ENCODE data around the gene FAHD2A.

FAHD2A gene

DNA sequence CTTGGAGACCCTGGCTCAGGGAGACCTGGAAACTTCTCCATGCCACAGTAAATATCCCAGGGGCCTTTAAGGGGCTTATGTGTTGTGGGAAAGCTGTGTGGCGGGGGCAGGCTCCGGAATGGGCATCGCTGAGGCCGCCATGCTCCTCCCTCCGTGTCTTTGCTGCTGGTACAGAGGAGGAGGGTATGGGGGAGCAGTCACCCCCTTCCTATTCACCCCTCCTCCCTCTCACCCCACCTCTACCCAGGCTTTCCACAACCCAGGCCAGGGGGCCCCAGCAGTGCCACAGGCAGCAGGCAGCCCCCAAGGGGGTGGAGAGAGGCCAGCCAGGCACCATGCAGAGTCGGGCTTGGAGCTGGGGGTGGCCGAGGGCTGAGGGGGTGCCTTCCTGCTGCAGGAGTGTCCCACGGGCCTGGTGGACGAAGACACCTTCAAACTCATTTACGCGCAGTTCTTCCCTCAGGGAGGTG, 28.0 kb upstream of the FAHD2A start:
- H3K9me3 ChIP-seq (ENCODE audit: insufficient read depth, low read length, severe bottlenecking): no peaks in the 10 kb centered on the region
- H3K36me3 ChIP-seq (ENCODE audit: insufficient read depth, low read length): no peaks in the 10 kb centered on the region
- no peak overlapping the region for H3K9ac ChIP-seq (ENCODE audit: low read depth, low read length)
- TF ChIP-seq, protein P1, sequence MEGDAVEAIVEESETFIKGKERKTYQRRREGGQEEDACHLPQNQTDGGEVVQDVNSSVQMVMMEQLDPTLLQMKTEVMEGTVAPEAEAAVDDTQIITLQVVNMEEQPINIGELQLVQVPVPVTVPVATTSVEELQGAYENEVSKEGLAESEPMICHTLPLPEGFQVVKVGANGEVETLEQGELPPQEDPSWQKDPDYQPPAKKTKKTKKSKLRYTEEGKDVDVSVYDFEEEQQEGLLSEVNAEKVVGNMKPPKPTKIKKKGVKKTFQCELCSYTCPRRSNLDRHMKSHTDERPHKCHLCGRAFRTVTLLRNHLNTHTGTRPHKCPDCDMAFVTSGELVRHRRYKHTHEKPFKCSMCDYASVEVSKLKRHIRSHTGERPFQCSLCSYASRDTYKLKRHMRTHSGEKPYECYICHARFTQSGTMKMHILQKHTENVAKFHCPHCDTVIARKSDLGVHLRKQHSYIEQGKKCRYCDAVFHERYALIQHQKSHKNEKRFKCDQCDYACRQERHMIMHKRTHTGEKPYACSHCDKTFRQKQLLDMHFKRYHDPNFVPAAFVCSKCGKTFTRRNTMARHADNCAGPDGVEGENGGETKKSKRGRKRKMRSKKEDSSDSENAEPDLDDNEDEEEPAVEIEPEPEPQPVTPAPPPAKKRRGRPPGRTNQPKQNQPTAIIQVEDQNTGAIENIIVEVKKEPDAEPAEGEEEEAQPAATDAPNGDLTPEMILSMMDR (IDR thresholded peaks at IDR 0.05; ENCODE audit: borderline replicate concordance, extremely low read depth, low read length, poor library complexity, severe bottlenecking): no peak
- TF ChIP-seq EZH2 (IDR thresholded peaks at IDR 0.05; ENCODE audit: borderline replicate concordance, low read depth, low read length, severe bottlenecking): no peak
- H3K79me2 ChIP-seq (ENCODE audit: insufficient read depth, low read length): no peaks in the 10 kb centered on the region
- H2AFZ ChIP-seq (ENCODE audit: low read depth, low read length): no peak overlapping the region
- H3K27ac ChIP-seq (ENCODE audit: low read length): no peak overlapping the region
- H3K4me3 ChIP-seq (ENCODE audit: low read depth in 1 of 2, low read length in 2 of 2): no peak overlapping the region
- no peaks in the 10 kb centered on the region for H4K20me1 ChIP-seq (ENCODE audit: insufficient read depth, low read length)
- ATAC-seq (ENCODE audit: insufficient read depth, low read depth) (no peak), DNase-seq (no peak)
- 0 out of 2 replicates have a peak, but pooled peaks cover 3% of the 10 kb centered on the region for H3K4me1 ChIP-seq (ENCODE audit: insufficient read depth, low read length)
- H3K27me3 ChIP-seq (ENCODE audit: insufficient read depth, low read length, poor library complexity): no peaks in the 10 kb centered on the region
- no peak overlapping the region for H3K4me2 ChIP-seq (ENCODE audit: insufficient read depth, low read length)

DNA sequence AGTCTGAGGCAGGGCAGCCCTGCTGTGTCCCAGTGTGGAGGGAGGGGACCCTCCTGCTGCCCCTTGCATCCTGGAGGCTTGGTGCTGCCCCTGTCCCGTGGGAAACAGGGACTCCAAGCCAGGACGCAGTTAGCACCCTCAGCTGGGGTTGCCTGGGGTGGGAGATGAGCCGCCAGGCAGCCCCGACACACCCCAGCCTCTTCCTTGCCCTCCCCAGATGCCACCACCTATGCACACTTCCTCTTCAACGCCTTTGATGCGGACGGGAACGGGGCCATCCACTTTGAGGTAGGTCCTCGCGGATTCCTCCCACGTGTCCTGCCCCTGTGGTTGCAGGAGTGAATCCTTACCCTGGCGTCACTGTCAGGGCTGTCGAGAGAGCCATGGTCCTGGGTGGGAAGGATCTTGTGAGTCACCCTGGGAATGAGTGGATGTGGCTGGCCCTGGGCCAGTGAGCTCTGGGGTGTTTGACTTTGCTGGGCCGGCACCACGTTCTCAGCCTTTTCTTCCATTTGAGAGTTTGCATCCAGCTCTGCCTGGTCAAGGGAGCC, 27.5 kb upstream of the FAHD2A start:
- H2AFZ ChIP-seq (ENCODE audit: low read depth, low read length): no peak overlapping the region; the same call in 1 of the 2 replicates
- H4K20me1 ChIP-seq (ENCODE audit: insufficient read depth, low read length): no peaks in the 10 kb centered on the region
- 0 out of 2 replicates have a peak, but pooled peaks cover 3% of the 10 kb centered on the region for H3K4me1 ChIP-seq (ENCODE audit: insufficient read depth, low read length)
- ATAC-seq (ENCODE audit: insufficient read depth, low read depth) (peak; percentile 83), DNase-seq (peak; percentile 51)
- H3K4me2 ChIP-seq (ENCODE audit: insufficient read depth, low read length): no peak overlapping the region
- H3K79me2 ChIP-seq (ENCODE audit: insufficient read depth, low read length): no peaks in the 10 kb centered on the region
- no peaks in the 10 kb centered on the region for H3K9me3 ChIP-seq (ENCODE audit: insufficient read depth, low read length, severe bottlenecking)
- no peaks in the 10 kb centered on the region for H3K36me3 ChIP-seq (ENCODE audit: insufficient read depth, low read length)
- no peak overlapping the region for H3K27ac ChIP-seq (ENCODE audit: low read length)
- no peak overlapping the region for H3K4me3 ChIP-seq (ENCODE audit: low read depth in 1 of 2, low read length in 2 of 2)
- no peak overlapping the region for H3K9ac ChIP-seq (ENCODE audit: low read depth, low read length)
- no peaks in the 10 kb centered on the region for H3K27me3 ChIP-seq (ENCODE audit: insufficient read depth, low read length, poor library complexity)
- TF ChIP-seq EZH2 (IDR thresholded peaks at IDR 0.05; ENCODE audit: borderline replicate concordance, low read depth, low read length, severe bottlenecking): no peak
- TF ChIP-seq, protein P1 (IDR thresholded peaks at IDR 0.05; ENCODE audit: borderline replicate concordance, extremely low read depth, low read length, poor library complexity, severe bottlenecking): no peak

DNA sequence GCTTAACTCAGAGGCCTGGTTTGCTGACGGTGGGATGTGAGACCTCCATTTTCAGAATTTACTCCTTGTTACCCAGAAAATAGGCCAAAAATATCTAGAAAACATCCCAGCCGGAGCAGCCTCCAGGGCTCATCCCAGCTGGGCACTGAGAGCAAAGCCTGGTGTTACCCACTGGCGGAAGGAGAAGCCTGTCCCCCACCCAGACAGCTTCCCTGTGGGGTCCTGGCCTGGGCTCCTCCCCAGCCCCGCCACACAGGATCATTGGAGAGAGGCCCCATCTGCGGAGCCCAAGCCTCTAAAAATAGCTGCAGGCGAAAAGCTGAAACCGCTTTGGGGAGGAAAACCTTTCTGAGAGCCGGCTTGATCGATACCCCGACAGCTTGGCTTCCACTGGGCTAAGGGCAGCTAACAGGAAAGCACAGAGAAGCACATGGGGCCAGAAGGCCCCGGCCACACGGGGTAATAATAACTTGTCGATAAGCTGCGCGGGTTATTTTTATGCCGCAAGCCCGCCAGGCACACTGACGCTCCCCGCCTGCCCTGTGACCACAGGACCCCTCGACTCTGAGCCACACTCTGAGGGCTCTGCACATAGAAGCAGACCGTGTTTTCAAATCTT, 26.9 kb upstream of the FAHD2A start:
- Histone ChIP-seq H3K4me1 (ENCODE audit: insufficient read depth, low read length) (0 out of 2 replicates have a peak, but pooled peaks cover 3% of the 10 kb centered on the region), H3K36me3 (ENCODE audit: insufficient read depth, low read length) (no peaks in the 10 kb centered on the region), H2AFZ (ENCODE audit: low read depth, low read length) (no peak overlapping the region), H3K79me2 (ENCODE audit: insufficient read depth, low read length) (no peaks in the 10 kb centered on the region), H4K20me1 (ENCODE audit: insufficient read depth, low read length) (no peaks in the 10 kb centered on the region), H3K27me3 (ENCODE audit: insufficient read depth, low read length, poor library complexity) (no peaks in the 10 kb centered on the region), H3K9me3 (ENCODE audit: insufficient read depth, low read length, severe bottlenecking) (no peaks in the 10 kb centered on the region), H3K4me2 (ENCODE audit: insufficient read depth, low read length) (no peak overlapping the region), H3K27ac (ENCODE audit: low read length) (no peak overlapping the region), H3K4me3 (ENCODE audit: low read depth in 1 of 2, low read length in 2 of 2) (no peak overlapping the region), H3K9ac (ENCODE audit: low read depth, low read length) (no peak overlapping the region)
- ATAC-seq (ENCODE audit: insufficient read depth, low read depth): no peak
- TF ChIP-seq, protein P1 (IDR thresholded peaks at IDR 0.05; ENCODE audit: borderline replicate concordance, extremely low read depth, low read length, poor library complexity, severe bottlenecking): no peak
- TF ChIP-seq EZH2 (IDR thresholded peaks at IDR 0.05; ENCODE audit: borderline replicate concordance, low read depth, low read length, severe bottlenecking): no peak
- DNase-seq: no peak

Data from DND-41 (cell line).